ENCODE data around the gene KCND2. TPM values are rescaled to one million over a fixed set of nuclear protein-coding genes. Genes with fewer than 3 reads are reported as not detected.
A peak's percentile ranks its signal among the peaks of the same experiment; 100 is the strongest.

KCND2 gene
- total RNA-seq, 1 donor = 17.3 TPM

DNA sequence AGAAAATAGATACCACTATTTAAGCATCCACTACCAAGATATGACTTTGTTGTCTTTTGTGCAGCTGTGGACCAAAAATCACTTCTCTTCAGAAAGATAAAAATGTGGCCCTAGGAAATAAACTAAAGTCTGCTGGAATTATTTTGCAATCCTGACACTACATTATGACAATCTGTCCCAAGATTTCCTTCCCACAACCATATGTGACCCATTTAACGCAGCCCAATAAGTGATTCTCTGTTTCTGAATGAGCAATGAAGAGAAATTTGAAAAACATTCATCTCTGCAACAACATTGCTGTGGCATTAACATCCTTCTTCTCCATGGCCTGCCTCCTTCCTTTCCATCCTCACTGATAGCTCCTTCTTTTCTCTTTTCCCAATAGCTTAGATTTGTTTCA lies 373.0 kb downstream of the KCND2 start:
- TF ChIP-seq, protein P1, sequence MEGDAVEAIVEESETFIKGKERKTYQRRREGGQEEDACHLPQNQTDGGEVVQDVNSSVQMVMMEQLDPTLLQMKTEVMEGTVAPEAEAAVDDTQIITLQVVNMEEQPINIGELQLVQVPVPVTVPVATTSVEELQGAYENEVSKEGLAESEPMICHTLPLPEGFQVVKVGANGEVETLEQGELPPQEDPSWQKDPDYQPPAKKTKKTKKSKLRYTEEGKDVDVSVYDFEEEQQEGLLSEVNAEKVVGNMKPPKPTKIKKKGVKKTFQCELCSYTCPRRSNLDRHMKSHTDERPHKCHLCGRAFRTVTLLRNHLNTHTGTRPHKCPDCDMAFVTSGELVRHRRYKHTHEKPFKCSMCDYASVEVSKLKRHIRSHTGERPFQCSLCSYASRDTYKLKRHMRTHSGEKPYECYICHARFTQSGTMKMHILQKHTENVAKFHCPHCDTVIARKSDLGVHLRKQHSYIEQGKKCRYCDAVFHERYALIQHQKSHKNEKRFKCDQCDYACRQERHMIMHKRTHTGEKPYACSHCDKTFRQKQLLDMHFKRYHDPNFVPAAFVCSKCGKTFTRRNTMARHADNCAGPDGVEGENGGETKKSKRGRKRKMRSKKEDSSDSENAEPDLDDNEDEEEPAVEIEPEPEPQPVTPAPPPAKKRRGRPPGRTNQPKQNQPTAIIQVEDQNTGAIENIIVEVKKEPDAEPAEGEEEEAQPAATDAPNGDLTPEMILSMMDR (IDR thresholded peaks at IDR 0.05; ENCODE audit: insufficient read depth, low read depth, low read length) = no peak

DNA sequence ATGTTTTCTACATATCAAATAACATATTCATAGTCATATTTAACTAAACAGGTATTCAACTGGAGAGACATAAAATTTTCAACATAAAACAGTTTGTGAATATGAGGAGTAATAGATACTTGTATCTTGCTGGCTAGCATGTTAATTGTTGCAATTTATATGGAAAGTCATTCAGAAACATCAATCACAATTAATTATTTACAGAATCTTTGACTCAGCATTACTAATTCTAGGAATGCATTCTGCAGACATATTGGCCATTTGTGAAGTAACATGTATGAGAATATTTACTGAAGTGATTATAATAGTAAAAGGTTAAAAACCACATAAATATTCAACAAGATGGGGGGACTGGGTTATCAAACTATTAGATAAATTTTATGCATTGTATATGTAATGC lies 381.3 kb downstream of the KCND2 start:
- DNase-seq (ENCODE audit: low read depth) = no peak
- H3K4me3 ChIP-seq (ENCODE audit: low read depth, low read length) = no peak overlapping the region
- TF ChIP-seq, protein P1 (IDR thresholded peaks at IDR 0.05; ENCODE audit: insufficient read depth, low read depth, low read length) = no peak

More for the DNA sequence above, 373.0 kb downstream of the KCND2 start:
- H3K4me3 ChIP-seq (ENCODE audit: low read depth, low read length) = no peak overlapping the region
- DNase-seq (ENCODE audit: low read depth) = peak; percentile 5

DNA sequence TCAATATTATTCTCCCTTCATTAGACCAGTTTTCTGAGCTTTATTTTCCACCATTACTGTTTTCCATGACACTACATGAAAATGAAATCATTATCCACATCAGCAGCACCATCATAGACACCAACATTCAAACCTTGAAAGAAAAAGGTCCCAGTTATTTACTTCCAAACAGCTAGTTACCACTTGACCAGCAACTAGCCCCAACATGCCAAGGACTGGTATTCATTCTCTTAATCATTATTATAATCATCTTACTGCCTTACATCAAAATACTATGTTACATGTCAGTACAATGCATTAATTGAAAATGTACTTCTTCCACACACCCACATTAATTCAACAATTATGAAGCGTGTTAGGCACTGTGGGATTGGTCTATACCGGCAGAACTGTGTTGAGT lies 385.5 kb downstream of the KCND2 start:
- DNase-seq (ENCODE audit: low read depth) = no peak
- no peak overlapping the region for H3K4me3 ChIP-seq (ENCODE audit: low read depth, low read length)
- TF ChIP-seq, protein P1 (IDR thresholded peaks at IDR 0.05; ENCODE audit: insufficient read depth, low read depth, low read length) = no peak

DNA sequence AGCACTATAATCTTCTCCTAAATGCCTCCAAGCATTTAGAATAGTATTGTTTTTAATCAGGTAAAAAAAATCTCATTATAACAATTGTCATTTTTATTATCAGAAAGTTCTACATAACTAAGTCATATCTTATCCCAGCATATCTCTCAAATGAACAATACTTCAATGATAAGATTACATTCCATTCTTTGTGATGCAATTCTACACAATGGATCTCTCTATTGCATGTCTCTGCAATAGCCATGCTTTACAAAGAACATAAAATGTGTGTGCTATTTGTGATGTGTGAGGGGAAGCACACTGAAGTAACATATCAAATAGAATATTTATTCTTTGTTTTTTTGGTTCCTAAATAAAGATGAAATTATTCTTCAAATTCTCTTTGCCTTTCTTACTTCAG lies 389.3 kb downstream of the KCND2 start:
- TF ChIP-seq, protein P1 (IDR thresholded peaks at IDR 0.05; ENCODE audit: insufficient read depth, low read depth, low read length) = no peak
- DNase-seq (ENCODE audit: low read depth) = no peak
- no peak overlapping the region for H3K4me3 ChIP-seq (ENCODE audit: low read depth, low read length)

DNA sequence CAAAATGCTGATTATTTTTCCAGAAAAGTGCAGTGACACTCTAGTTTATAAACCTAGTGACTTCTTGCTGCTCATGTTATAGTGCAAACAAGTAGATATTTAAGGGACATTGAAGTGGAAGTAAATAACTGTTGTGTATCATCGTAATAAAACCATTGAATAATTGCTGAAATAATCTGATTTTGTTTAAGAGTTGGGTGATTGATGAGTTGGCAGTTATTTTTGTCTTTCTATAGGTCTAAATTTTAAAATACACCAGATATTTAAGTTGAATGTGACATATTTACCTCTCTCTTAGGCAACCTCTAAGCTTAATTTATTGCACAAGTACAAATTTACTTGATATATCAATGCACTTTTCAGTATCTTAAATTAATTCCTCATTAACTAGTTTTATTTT lies 392.1 kb downstream of the KCND2 start:
- TF ChIP-seq, protein P1 (IDR thresholded peaks at IDR 0.05; ENCODE audit: insufficient read depth, low read depth, low read length) = no peak

DNA sequence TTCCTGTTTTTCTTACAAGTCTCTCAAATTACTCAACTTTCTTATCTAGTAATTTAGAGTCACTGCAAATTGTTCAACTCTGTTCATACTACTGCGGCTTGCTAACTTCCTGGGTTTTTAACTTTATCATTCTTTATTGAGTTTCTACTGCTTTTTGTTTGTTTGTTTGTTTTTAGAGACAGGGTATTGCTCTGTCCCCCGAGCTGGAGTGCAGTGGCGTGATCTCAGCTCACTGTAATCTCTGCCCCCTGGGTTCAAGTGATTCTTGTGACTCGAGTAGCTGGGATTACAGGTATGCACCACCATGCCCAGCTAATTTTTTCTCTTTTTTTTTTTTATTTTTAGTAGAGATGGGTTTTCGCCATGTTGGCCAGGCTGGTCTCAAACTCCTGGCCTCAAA lies 402.1 kb downstream of the KCND2 start:
- TF ChIP-seq, protein P1 (IDR thresholded peaks at IDR 0.05; ENCODE audit: insufficient read depth, low read depth, low read length) = no peak
- H3K4me3 ChIP-seq (ENCODE audit: low read depth, low read length) = no peak overlapping the region
- DNase-seq (ENCODE audit: low read depth) = no peak

More for the DNA sequence above, 392.1 kb downstream of the KCND2 start:
- no peak for DNase-seq (ENCODE audit: low read depth)
- no peak overlapping the region for H3K4me3 ChIP-seq (ENCODE audit: low read depth, low read length)

DNA sequence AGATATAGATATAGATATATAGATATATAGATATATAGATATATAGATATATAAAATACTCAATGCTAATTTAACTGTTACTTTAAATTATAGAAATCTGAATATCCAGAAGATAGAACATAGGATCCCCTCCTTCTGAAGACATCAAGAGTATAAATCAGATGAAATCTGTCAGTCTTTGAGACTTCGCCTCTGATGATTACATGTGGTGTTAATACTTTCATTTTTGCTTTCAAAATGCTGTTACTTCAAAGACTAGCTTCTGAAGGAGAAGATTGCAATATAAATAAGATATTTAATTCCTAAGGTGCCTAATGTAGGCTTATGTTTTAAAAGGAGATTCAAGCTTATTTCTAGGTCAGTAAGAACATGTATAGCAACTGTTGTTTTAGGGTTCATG lies 404.6 kb downstream of the KCND2 start:
- TF ChIP-seq, protein P1 (IDR thresholded peaks at IDR 0.05; ENCODE audit: insufficient read depth, low read depth, low read length) = no peak
- no peak overlapping the region for H3K4me3 ChIP-seq (ENCODE audit: low read depth, low read length)

More for the DNA sequence above, 404.6 kb downstream of the KCND2 start:
- DNase-seq (ENCODE audit: low read depth) = no peak

All from fibroblast of villous mesenchyme (primary cell).